AG10803 (cell line): ENCODE data around the gene FRMD4A.

Experiments
- DNase-seq: peaks from one replicate; pipeline ENCODE4 v3.0.0; 2010; ENCODE audit warnings: low read depth
- H3K4me3 ChIP-seq: 2 replicates; pipeline ENCODE4 v1.5.1; 2011; ENCODE audit warnings: mild to moderate bottlenecking, low read length, control low read depth
- TF ChIP-seq, protein P1 (sequence below): conservative IDR thresholded peaks from 2 replicates; pipeline ENCODE4 v1.5.1; 2011; ENCODE audit warnings: mild to moderate bottlenecking, low read length, control low read depth, inconsistent platforms

Gene FRMD4A

DNA sequence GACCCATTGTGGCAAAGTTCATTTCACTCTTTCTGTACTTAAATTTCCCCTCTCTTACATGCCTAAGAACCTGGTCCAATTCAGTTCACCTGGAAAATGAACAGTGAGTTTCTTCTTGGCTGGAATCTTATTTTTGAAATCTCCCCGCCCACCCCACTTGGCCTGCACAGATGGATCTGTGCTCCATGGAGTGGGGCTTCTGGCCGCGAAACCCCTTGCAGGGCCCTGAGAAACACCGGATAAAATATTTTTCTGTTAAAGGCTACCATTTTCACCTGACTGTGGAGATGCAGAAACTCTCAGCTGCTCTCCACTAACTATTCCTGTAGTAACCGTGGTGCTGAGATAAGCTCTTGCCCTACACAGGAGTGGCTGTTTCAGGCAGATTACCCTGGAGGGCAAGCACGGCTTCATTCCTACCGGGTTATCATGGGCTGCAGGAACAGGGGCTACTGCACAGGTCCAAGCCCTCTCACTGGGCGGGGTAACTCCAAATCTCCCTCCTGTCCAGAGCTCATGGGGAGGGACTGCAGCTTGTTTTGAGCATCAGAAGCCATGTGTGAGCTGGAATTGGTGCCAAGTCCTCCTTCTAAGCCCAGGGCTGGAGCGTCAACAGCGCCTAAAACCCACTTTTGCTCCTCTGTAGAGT lies 625.1 kb downstream of the FRMD4A start:
- peak overlapping the region; percentile 65 for H3K4me3 ChIP-seq
- TF ChIP-seq, protein P1, sequence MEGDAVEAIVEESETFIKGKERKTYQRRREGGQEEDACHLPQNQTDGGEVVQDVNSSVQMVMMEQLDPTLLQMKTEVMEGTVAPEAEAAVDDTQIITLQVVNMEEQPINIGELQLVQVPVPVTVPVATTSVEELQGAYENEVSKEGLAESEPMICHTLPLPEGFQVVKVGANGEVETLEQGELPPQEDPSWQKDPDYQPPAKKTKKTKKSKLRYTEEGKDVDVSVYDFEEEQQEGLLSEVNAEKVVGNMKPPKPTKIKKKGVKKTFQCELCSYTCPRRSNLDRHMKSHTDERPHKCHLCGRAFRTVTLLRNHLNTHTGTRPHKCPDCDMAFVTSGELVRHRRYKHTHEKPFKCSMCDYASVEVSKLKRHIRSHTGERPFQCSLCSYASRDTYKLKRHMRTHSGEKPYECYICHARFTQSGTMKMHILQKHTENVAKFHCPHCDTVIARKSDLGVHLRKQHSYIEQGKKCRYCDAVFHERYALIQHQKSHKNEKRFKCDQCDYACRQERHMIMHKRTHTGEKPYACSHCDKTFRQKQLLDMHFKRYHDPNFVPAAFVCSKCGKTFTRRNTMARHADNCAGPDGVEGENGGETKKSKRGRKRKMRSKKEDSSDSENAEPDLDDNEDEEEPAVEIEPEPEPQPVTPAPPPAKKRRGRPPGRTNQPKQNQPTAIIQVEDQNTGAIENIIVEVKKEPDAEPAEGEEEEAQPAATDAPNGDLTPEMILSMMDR: no peak
- DNase-seq: no peak

DNA sequence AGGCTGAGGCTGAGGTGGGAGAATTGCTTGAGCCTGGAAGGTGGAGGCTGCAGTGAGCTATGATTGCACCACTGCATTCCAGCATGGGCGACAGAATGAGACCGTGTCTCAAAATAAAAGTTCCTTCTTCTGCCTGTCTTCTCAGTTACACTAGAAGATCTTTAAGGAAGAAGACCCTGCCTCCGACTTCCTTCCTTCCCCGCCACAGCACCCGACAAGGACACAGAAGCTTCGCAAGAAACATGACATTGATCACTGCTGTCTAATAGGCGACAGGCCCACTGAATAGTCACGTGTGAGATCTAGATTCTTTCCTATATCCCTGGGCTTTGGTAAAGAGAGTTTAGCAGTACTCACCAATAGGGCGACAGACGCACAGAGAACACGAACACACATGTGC lies 625.8 kb downstream of the FRMD4A start:
- TF ChIP-seq, protein P1: no peak
- no peak for DNase-seq
- no peak overlapping the region for H3K4me3 ChIP-seq

DNA sequence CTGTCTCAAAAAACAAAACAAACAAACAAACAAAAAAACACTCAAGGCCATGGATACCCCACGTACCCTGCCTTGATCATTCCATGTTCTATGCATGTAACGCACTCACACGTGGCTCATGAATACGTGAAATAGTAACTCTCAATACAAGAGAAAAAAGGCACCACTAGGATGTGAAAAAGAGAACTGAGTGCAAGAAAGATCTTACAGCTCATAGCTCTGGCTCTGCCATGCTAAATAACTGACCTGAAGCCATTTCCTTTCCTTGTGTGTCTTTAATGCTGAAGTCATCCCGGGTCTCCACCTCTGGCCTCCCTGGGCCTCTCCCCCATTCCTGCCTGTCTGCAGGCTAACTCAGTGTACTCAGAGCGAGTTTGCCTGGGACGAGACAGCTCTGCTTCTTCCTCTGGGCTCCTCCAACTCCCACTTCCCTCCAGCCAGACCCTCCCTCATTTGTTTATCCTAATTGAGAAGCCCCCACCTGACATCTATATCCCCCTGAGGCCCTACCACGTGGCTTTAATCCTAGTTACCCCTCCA lies 626.7 kb downstream of the FRMD4A start:
- DNase-seq: no peak
- H3K4me3 ChIP-seq: no peak overlapping the region
- TF ChIP-seq, protein P1: no peak

DNA sequence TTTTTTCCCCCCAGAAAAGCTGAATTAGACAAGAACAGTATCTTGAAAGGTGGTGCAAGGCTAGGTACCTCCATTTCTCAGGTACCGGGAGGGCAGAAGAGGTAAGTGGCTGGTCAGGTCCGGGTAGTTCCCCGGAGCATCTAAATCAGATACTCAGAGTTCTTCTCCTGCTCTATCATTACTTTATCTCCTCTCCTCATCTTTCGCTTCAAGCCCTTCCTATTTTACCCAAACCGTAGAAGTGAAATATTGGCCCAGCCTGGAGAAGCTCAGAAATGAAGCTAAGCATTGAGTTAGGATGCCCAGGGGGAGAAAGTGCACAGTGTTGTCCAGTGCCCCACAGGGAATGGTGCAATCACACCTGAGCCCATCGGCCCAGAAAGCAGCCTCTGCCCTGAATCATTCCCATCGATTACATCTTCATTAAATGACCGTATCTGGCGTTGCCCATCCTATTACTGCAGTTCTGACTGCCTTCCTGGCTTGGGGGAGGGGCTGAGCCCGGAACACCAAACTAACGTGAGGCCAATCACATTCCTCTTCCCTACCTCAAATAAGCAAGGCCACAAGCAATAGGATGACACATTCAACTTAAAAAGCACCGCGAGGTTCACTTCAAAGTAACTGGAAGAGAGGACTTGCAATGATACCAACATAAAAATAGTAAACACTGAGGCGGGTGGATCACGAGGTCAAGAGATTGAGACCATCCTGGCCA lies 627.5 kb downstream of the FRMD4A start:
- TF ChIP-seq, protein P1: no peak
- no peak overlapping the region for H3K4me3 ChIP-seq
- DNase-seq: no peak

DNA sequence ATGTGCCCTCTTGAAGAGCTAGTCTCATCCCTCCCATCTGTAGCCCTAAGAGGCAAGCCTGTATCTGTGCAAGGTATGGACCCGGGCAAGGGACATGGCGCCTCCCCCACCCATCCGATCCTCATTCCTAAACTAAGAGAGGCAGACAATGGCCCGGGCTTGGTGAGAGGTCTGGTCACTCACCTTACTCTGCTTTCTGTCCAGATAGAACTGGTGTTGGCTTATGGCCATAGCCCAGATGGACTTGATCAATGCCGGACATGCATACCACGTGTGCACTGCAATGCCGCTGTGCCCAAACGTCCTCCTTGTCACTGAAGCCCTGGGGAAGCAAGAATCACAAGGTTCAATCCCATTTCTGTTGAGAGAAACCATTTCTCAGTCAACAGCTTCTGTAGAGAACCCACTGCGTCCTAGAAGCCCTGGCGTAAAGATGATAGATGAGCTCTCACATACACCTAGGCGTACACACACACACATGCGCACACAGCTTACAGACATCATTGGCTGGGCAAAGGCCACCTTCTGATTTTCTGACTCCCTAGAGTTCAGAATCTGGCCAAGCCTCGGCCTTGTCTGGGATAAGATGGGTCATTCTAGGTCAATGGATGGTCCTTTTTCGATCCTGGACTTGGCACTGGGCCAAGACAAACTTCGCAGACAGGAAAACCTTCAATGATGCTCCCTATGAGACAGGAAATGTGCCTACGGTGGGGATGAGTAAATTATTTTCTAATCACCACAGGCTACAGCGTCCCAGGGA lies 629.4 kb downstream of the FRMD4A start:
- no peak overlapping the region for H3K4me3 ChIP-seq
- DNase-seq: no peak
- TF ChIP-seq, protein P1: no peak

DNA sequence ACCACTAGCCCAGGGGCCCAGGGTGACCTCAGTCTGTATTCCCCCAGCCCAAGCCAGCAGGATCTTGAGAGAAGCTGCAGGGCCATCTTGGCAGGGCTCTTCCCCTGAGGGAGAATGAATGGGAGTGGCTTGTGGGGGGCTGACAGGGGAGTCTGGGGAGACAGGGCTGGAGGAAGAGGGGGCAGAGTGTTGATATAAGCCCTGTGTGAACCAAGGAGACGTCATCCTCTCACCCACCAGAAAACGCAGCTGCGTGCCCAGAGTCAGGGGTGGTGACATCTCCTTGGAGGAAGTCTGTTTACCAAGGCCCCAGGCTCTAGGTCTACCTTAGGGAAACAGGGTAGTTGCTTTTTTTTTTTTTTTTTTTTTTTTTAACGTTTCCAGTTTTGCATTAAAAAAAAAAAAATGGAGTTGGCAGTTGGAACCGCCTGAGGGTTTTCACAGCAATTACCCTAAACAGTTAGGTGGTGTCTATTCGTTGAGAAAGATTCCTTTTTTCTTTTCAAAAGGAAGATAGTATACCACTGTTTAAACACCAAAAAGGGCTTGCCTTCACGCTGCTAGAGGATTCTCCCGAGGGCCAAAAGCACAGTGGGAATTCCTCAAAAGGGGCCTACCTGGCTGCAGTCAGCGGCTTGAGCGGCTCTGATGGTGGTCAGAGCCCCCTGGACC lies 630.1 kb downstream of the FRMD4A start:
- TF ChIP-seq, protein P1: no peak
- H3K4me3 ChIP-seq: no peak overlapping the region
- DNase-seq: no peak
